HL-60/S4 treated with phorbol 12-myristate 13-acetate at 8.2 ng/mL for 4 days and 3 days (cell line): ENCODE data around the gene NRG3.

Experiments
- in situ Hi-C: fragments of 300-500 bp; cut with MboI; formaldehyde crosslinking; loops from 2 replicates; pipeline ENCODE4 v1.15.0; 2022; ENCODE audit warnings: low sequenced_read_pairs

The NRG3 gene

DNA sequence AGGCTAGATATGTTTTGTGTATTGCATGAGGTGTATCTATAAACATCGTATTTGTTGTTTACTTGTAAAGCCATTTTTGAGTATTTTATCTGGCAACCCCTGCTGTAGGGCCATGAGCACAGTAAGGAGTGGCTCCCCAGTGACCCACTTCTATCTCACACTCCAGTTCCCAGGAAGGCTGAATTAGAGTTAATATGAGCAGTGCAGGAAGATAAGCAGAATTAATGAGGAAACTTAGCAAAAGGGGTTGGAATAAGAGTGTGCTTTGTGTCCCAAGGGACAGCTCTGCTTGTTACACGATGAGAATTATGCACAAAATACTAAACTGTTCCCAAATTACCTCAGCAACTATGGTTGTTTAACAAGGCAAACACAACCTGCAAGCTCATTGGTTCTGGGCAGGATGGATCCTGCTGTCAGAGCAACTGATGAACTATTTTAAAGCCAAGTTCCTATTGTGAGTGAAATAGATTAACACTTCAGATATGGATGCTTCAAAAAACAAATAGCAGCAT lies 1005.8 kb downstream of the NRG3 start:
- in situ Hi-C loops: no loop called here

- in situ Hi-C loops: no loop called here
Measured at GRCh38 chr10:82882722-82883121, 1007.7 kb downstream of the NRG3 start.

GRCh38 chr10:82883603-82884002 lies 1008.6 kb downstream of the NRG3 start:
- in situ Hi-C loops: no loop called here

DNA sequence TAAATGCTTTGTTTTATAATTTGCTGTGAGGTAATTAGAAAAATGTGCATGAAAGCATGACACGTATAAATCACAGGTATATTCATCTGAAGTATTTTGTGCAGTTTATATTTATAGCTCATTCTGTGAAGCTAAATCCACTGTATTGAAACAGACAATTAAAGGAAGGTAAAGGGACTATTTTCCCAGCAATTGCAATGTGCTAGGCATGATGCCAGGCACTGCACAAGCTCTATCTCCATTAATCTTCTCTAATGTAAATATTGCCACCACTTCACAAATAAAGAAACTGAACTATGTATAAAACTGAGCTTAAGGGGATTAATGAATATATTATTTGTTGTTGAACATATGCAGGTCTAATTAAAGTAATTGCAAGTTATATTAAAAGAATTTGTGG lies 1012.5 kb downstream of the NRG3 start:
- in situ Hi-C loops: no loop called here

DNA sequence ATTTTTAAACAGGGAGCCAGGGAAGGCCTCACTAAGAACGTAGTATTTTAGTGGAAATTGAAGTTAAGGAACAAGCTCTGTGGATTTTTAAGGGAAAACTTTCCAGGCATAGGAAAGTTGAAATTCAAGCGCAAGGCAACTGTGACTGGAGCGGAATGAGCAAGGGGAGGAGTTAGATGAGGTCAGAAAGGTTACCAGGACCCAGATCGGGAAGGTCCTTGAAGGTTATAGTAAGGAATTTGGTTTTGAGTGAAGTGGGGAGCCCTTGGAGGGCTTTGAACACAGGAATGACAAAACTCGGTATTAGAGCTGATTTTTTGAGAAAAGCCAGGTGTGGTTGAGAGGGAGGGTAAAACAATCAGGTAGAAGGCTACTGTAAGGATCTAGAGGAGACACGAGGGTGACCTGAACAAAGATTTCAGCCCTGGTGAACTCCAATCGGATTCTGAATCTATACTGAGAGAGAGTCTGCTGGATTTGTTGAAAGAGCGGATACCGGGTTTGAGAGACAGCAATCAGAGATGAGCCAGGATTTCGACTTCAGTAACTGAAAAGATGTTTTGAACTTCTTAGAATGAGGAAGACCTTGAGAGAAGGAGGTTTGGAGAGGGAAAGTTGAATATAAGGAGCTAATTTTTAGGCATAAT lies 1013.9 kb downstream of the NRG3 start:
- in situ Hi-C loops: no loop called here

- in situ Hi-C loops: no loop called here
Measured at GRCh38 chr10:82889728-82890127, 1014.7 kb downstream of the NRG3 start.

DNA sequence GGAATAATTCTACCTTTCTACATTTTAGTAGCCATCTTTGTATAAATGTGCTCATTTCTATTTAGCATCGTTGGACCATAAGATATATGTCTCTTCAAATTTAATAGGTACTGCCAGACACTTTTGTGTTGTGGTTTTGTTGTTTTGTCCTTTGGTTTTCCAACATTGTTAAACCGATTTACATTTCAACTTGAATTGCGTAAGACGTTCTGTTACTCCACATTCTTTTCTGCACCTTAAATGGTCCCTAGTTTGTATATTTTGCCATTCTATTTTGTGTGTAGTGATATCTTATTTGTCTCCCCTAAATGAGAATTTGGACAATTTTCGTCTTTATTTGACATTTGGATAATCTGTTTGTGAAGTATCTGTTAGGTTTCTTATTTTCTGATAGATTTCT lies 1015.6 kb downstream of the NRG3 start:
- in situ Hi-C loops: no loop called here

DNA sequence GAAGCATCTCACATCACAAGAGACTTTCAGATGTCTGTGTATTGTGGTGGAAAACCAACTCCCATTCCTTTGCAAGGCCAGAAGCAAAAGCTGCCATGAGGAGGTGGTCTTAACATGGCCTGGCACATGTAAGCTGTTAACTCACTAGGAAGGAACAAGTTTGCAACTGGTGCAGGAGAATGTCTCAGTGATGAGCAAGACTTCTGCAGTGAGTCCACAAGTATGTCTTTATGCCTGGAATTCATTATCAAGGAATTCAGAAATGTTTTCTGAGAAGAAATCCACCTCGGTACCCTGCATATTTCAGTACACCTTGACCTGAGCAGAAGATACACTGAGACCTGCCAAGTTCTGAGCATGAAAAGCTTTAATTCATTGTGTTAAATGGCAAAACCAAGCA lies 1033.1 kb downstream of the NRG3 start:
- in situ Hi-C loops: no loop called here

DNA sequence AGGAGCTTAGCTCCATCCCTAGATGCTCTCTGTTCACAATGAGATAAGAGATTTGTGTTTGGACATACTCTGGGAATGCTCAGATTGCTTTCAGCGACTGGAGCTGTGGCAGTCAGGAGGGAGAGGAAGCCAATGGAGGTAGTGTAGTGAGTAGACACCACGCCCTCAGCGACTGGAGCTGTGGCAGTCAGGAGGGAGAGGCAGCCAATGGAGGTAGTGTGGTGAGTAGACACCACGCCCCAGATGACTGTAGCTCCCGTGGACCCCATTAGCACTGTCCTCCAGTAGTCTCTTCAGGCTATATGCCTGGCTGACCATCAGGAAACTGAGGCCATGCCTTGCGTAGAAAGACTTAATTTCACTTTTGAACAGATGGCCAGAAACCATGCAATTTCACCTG lies 1033.8 kb downstream of the NRG3 start:
- in situ Hi-C loops: no loop called here

DNA sequence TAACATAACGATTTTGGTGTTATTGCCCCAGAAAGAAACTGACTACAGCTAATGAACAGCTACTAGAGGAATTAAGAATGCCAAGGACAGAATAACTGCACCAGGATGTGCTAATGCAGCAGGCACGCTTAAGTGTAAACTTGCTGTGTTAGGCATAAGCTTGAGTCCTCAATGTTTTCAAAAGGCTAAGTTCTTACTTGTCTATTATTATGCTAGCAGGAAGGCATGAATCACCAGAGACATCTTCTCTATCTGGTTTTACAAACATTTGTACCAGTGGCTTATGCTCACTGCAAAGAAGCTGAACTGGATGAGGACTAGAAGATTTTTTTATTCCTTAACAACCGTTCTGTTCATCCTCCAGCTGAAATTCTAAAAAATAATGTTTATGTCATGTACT lies 1035.3 kb downstream of the NRG3 start:
- in situ Hi-C loops: no loop called here

- in situ Hi-C loops: no loop called here
Measured at GRCh38 chr10:82914655-82915136, 1039.7 kb downstream of the NRG3 start.

- in situ Hi-C loops: no loop called here
Measured at GRCh38 chr10:82916941-82917340, 1041.9 kb downstream of the NRG3 start.

- in situ Hi-C loops: no loop called here
Measured at GRCh38 chr10:82918022-82918421, 1043.0 kb downstream of the NRG3 start.

GRCh38 chr10:82922046-82922445 lies 1047.1 kb downstream of the NRG3 start:
- in situ Hi-C loops: no loop called here

DNA sequence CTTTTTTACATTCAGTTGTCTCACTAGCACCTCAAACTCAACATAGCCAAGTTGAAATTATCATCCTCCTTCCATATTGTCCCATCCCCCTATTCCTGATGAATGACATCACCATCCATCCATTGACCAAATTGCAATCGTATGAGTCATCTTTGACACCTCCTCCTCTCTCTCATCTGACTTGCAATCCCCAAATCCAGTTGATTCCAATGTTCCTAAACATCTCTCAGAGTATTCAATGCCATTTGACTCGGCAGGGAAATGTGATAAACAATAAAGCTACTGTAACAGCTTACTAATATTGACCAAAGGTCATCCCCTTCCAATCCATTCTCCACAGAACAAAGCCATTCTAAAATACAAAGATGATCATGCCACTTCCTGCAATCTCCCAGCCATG lies 1047.8 kb downstream of the NRG3 start:
- in situ Hi-C loops: no loop called here

- in situ Hi-C loops: no loop called here
Measured at GRCh38 chr10:82924711-82925110, 1049.7 kb downstream of the NRG3 start.

DNA sequence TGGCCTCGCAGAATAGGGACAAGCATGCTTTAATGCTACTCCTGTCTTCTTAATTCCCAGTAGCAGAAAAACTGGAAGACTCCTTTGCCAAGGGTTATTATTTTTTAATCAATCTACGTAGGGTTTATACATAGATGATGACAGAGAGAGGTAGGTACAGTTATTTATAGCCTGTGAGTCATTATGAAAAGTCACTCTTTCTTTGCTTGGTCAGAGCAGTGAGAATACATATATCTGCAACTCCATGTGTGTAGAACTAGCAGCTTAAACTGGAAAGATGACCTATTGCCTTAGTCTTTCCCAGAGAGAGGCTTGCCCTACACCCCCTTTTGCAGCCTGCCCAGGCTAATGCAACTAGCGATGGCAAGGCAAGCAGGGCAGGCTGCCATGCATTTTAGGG lies 1050.6 kb downstream of the NRG3 start:
- in situ Hi-C loops: no loop called here

- in situ Hi-C loops: no loop called here
Measured at GRCh38 chr10:82932451-82932850, 1057.5 kb downstream of the NRG3 start.

GRCh38 chr10:82934429-82934828 lies 1059.4 kb downstream of the NRG3 start:
- in situ Hi-C loops: no loop called here

DNA sequence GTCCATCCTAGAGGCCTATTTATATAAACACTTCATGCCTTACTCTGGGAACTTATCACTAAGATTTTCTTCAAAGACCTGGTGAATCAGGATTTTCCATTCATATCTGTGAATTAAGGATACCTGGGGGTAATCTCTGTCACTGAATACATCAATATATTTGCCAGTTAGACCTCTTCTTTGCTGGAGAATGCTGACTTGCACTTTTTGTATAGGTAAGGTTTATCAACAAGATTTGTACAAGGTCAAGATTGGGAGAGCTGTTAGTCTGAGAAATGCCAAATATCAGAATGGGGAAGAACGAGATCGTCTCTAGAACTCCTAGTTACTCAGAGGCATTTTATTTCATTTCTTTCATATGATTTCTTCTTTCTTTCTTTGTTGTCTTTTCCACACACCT lies 1060.0 kb downstream of the NRG3 start:
- in situ Hi-C loops: no loop called here

- in situ Hi-C loops: no loop called here
Measured at GRCh38 chr10:82938331-82938730, 1063.3 kb downstream of the NRG3 start.

- in situ Hi-C loops: no loop called here
Measured at GRCh38 chr10:82942286-82943099, 1067.5 kb downstream of the NRG3 start.
